Subcutaneous abdominal adipose tissue (tissue), 5 donors: Measurements from ENCODE around the gene SLC6A15.

Experiments
- H3K27ac ChIP-seq: one replicate; pipeline ENCODE4 v1.7.0; 2013; ENCODE audit warnings: low read depth, mild to moderate bottlenecking, inconsistent platforms, low read length, moderate library complexity
- H3K27me3 ChIP-seq, 5 donors: one replicate each; pipeline ENCODE4 v1.7.0; 2013; ENCODE audit warnings: low read length in 5 of 5, inconsistent platforms in 1 of 5; ENCODE audit not compliant: control insufficient read depth in 5 of 5, insufficient read depth in 4 of 5
- H3K36me3 ChIP-seq, 5 donors: one replicate each; pipeline ENCODE4 v1.7.0; 2013; ENCODE audit warnings: low read length in 5 of 5; ENCODE audit not compliant: control insufficient read depth in 5 of 5, insufficient read depth in 5 of 5
- H3K4me1 ChIP-seq, 5 donors: one replicate each; pipeline ENCODE4 v1.7.0; 2013; ENCODE audit warnings: low read length in 5 of 5, mild to moderate bottlenecking in 3 of 5, moderate library complexity in 1 of 5; ENCODE audit not compliant: control insufficient read depth in 5 of 5, insufficient read depth in 5 of 5
- H3K4me3 ChIP-seq, 5 donors: one replicate each; pipeline ENCODE4 v1.7.0; 2013; ENCODE audit warnings: low read length in 5 of 5, low read depth in 1 of 5
- H3K9ac ChIP-seq, 5 donors: one replicate each; pipeline ENCODE4 v1.7.0; 2013; ENCODE audit warnings: low read length in 5 of 5, mild to moderate bottlenecking in 4 of 5, moderate library complexity in 3 of 5
- H3K9me3 ChIP-seq, 5 donors: one replicate each; pipeline ENCODE4 v1.7.0; 2013; ENCODE audit warnings: low read length in 5 of 5; ENCODE audit not compliant: control insufficient read depth in 5 of 5
- donor health status: healthy.
- donor health status: healthy.
- donor health status: healthy.
- donor health status: healthy.
- donor health status: healthy.

Gene SLC6A15

DNA sequence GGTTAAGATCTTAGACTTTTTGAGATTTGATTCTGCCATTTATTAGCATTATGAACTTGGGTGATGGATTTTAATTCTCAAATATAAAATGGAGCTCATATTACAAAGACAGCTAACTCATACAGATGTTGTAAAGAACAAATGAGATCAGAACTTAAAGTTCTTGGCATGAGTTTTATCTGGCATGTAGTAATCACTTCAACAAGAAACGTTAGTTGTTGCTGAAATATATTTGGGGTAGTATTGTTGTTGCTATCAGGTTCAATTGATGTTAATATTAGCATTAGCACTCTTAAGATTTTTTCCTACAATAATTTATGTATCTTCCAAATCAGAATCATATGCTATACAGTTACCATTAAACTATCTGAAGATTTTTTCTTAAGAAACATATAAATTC lies 71.0 kb downstream of the SLC6A15 start:
- Histone ChIP-seq H3K9me3 (no peaks in the 10 kb centered on the region), H3K36me3 (no peaks in the 10 kb centered on the region), H3K27ac (no peak overlapping the region), H3K4me1 (no peaks in the 10 kb centered on the region), H3K27me3 (no peaks in the 10 kb centered on the region), H3K4me3 (no peak overlapping the region), H3K9ac (no peak overlapping the region)

- no peaks in the 10 kb centered on the region for H3K36me3 ChIP-seq
- H3K9me3 ChIP-seq = no peaks in the 10 kb centered on the region
- no peak overlapping the region for H3K4me3 ChIP-seq
- no peak overlapping the region for H3K27ac ChIP-seq
- H3K27me3 ChIP-seq = no peaks in the 10 kb centered on the region
- H3K9ac ChIP-seq = no peak overlapping the region
- no peaks in the 10 kb centered on the region for H3K4me1 ChIP-seq
Observed at GRCh38 chr12:84840356-84840755, 72.2 kb downstream of the SLC6A15 start.

DNA sequence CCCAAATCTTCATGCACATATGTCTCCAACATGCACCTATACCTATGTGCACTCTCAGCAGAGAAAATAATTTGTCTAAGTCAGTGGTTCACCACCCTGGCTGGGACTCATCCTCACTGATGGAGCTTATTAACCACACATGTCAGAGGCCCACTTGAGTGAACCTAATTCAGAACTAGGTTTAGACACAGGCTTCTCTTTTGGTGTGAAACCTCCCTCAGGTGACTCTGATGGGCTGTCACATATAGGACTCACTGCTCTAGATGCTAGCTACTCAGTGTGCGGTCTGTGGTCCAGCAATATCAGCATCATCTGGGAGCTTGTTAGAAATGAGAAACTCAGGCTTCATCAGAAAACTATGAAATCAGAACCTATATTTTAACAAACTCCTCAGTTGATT lies 85.7 kb downstream of the SLC6A15 start:
- Histone ChIP-seq H3K36me3 (no peaks in the 10 kb centered on the region), H3K27ac (no peak overlapping the region), H3K9ac (no peak overlapping the region), H3K27me3 (no peaks in the 10 kb centered on the region), H3K4me1 (no peaks in the 10 kb centered on the region), H3K4me3 (no peak overlapping the region), H3K9me3 (no peaks in the 10 kb centered on the region)

DNA sequence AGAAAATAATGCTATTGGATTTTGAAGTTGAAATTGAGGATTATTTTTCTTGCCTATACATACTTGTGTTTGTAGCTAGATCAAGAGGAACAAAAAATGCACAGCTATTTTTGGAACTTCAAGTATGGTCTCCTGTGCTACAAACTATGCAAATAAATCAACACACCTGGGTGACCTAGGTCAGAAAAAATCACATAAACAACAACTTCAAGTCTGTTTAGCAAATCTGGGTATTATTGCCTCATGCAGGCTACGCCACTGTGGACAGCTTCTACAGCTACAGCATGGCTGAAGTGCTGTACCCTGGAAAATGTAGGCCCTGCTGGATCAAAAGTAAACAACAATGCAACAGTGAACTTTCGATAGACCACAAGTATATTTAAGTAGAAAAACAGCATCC lies 87.5 kb downstream of the SLC6A15 start:
- no peak overlapping the region for H3K4me3 ChIP-seq
- H3K4me1 ChIP-seq = no peaks in the 10 kb centered on the region
- H3K27ac ChIP-seq = no peak overlapping the region
- no peaks in the 10 kb centered on the region for H3K9me3 ChIP-seq
- no peak overlapping the region for H3K9ac ChIP-seq
- H3K27me3 ChIP-seq = no peaks in the 10 kb centered on the region
- no peaks in the 10 kb centered on the region for H3K36me3 ChIP-seq

DNA sequence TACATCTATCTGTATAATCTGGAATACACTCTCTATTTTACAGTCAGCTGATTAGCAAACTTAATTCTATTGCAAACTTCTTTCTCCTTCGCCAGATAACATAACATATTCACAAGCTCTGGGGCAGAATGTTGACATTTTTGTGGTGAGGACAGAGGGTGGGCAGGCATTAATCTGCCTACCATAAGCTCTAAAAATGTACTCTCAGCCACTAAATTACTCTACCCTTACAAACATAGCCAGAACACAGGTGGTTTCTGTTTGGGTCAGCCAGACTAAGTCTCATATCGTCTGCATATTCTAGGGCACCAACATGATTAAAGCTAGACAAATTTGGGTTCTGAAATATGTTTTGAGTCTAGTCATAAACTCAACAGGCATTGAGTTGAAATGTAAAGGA lies 90.1 kb downstream of the SLC6A15 start:
- no peaks in the 10 kb centered on the region for H3K36me3 ChIP-seq
- H3K9me3 ChIP-seq = no peaks in the 10 kb centered on the region
- no peak overlapping the region for H3K9ac ChIP-seq
- H3K4me1 ChIP-seq = no peaks in the 10 kb centered on the region
- H3K4me3 ChIP-seq = no peak overlapping the region
- no peaks in the 10 kb centered on the region for H3K27me3 ChIP-seq
- no peak overlapping the region for H3K27ac ChIP-seq

- H3K9me3 ChIP-seq = no peaks in the 10 kb centered on the region
- H3K27me3 ChIP-seq = no peaks in the 10 kb centered on the region
- H3K27ac ChIP-seq = no peak overlapping the region
- no peak overlapping the region for H3K9ac ChIP-seq
- H3K4me1 ChIP-seq = no peaks in the 10 kb centered on the region
- no peaks in the 10 kb centered on the region for H3K36me3 ChIP-seq
- H3K4me3 ChIP-seq = no peak overlapping the region
Observed at GRCh38 chr12:84816916-84817695, 95.5 kb downstream of the SLC6A15 start.

DNA sequence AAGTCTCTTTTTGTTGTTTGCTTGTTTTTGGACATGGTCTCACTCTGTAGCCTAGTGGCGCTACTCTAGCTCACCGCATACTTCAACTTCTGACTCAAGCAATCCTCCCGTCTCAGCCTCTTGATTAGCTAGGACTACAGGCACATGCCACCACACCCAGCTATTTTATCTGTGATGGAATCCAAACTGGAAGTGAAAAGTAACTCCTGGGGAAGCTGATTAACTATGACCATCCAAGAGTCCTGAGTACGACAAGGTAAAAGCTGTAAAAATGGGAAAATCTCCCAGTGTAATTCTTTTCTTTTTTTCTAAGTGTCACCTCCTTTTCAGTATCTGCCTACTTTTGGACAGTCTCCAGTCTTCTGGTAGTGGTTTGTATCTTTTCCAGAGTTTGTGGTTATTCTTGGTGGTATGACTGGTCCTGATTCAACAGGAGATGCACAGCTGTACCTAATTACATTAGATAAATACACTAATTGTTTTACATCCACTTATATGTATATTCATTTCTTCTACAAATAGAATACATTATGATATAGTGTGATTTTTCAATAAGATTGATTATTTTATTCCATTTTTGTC lies 97.8 kb downstream of the SLC6A15 start:
- no peak overlapping the region for H3K27ac ChIP-seq
- H3K9me3 ChIP-seq = no peaks in the 10 kb centered on the region
- no peak overlapping the region for H3K9ac ChIP-seq
- H3K4me1 ChIP-seq = no peaks in the 10 kb centered on the region
- no peaks in the 10 kb centered on the region for H3K27me3 ChIP-seq
- H3K36me3 ChIP-seq = no peaks in the 10 kb centered on the region
- H3K4me3 ChIP-seq = no peak overlapping the region

DNA sequence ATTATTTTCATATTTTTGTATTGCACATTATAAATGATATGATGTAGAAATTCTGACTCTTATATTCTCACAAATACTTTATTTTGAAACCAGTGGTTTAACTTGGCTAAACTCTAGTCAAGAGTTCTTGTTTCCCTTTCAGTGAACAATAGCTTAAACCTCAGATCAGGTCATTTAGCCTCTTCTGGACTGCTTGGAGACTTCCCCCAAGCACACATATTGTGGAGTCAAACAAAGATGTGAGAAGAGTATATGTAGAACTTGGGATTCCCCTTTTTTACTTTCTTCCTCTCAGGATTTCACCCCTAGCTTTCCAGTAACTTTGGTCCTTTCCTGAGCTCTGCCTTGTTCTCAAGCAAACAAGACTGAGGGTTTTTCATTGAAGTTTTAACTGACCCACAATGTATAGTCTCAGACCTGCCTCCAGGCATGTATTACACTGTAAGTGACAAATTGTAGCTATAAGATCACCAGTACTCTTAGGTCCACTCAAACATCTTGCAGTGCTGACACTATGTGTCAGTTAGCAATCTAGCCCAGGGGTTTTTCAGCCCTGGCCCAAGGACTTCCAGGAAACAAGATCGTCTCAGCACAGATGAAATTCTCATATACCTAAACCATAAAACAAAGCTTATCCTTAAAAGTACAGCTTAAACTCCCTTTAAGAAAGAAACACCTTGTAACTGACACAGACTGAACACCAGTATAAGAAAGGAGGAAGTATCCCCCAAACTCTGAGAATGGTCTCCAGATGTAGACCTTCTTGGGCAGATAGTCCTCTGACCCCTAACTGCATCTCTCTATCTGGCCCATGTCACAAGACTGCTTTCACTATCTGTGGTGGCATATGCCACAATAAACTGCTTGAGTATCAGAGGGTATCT lies 98.6 kb downstream of the SLC6A15 start:
- Histone ChIP-seq H3K4me3 (no peak overlapping the region), H3K36me3 (no peaks in the 10 kb centered on the region), H3K9me3 (no peaks in the 10 kb centered on the region), H3K27me3 (no peaks in the 10 kb centered on the region), H3K27ac (no peak overlapping the region), H3K9ac (no peak overlapping the region), H3K4me1 (no peaks in the 10 kb centered on the region)

GRCh38 chr12:84811291-84811690 lies 101.3 kb downstream of the SLC6A15 start:
- H3K9ac ChIP-seq = no peak overlapping the region
- no peaks in the 10 kb centered on the region for H3K36me3 ChIP-seq
- H3K4me3 ChIP-seq = no peak overlapping the region
- no peaks in the 10 kb centered on the region for H3K27me3 ChIP-seq
- no peaks in the 10 kb centered on the region for H3K9me3 ChIP-seq
- H3K4me1 ChIP-seq = no peaks in the 10 kb centered on the region
- H3K27ac ChIP-seq = no peak overlapping the region

DNA sequence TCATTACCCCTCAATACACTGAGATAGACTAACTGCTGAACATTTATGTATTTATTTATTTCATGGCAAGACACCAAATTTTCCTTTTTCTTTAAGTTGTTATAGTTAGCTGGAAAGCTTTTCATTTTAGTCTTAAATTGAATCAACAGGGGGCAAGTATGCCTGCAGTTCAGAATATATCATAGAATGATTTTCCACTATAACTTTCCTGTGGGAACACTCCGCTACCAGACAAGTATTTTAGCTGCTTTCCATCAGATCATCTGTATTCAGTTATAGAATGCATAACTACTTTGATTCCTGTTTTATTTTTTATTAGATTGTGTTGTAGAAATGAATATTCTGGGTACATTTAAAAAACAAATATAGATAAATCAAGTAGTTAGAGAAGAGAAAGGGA lies 102.0 kb downstream of the SLC6A15 start:
- H3K36me3 ChIP-seq = no peaks in the 10 kb centered on the region
- H3K9me3 ChIP-seq = no peaks in the 10 kb centered on the region
- H3K27ac ChIP-seq = no peak overlapping the region
- no peak overlapping the region for H3K9ac ChIP-seq
- no peak overlapping the region for H3K4me3 ChIP-seq
- no peaks in the 10 kb centered on the region for H3K27me3 ChIP-seq
- H3K4me1 ChIP-seq = no peaks in the 10 kb centered on the region
